Lower lobe of right lung (tissue), 2 donors: ENCODE data around the gene SMC1B. TPM values are rescaled to one million over a fixed set of nuclear protein-coding genes. Genes with fewer than 3 reads are reported as not detected.

Source experiments
- ATAC-seq, 2 donors: fragments of 200-7000 bp; cut with Tn5 transposase; one replicate each; pipeline ENCODE4 v1.9.1; 2020 to 2022; ENCODE audit warnings: mild to moderate bottlenecking in 2 of 2, moderate library complexity in 2 of 2
- DNase-seq: peaks from one replicate; pipeline ENCODE4 v3.0.0-alpha.2; 2020
- H3K27ac ChIP-seq: fragments of 200-600 bp; one replicate; pipeline ENCODE4 v1.8.0; 2022
- H3K27me3 ChIP-seq: fragments of 200-600 bp; one replicate; pipeline ENCODE4 v1.8.0; 2022; ENCODE audit warnings: low read depth
- H3K36me3 ChIP-seq: fragments of 200-600 bp; one replicate; pipeline ENCODE4 v1.8.0; 2022; ENCODE audit warnings: mild to moderate bottlenecking
- H3K4me1 ChIP-seq: fragments of 200-600 bp; one replicate; pipeline ENCODE4 v1.8.0; 2022
- H3K4me3 ChIP-seq: fragments of 200-600 bp; one replicate; pipeline ENCODE4 v1.8.0; 2022; ENCODE audit warnings: mild to moderate bottlenecking
- H3K9me3 ChIP-seq: fragments of 200-600 bp; one replicate; pipeline ENCODE4 v1.8.0; 2022
- CTCF ChIP-seq: fragments of 200-600 bp; IDR thresholded peaks from one replicate; pipeline ENCODE4 v1.8.0; 2022; ENCODE audit warnings: antibody characterized with exemption, mild to moderate bottlenecking
- intact Hi-C: fragments of 100-400 bp; cut with DNase I; formaldehyde crosslinking; loops from one replicate; pipeline ENCODE4 v1.11.0; 2022
- total RNA-seq: library from RNA; stranded (reverse); fragmentation: NEBNext Ultra II Directional; extraction: Animal tissue kit (Norgen Biotek cat#: 25700); gene quantifications from one replicate; pipeline ENCODE4 v1.2.1, GENCODE V29; 2021
- donor health status: DM: no; HTN: yes; CAD: no; lungs with severe emphysema.

SMC1B gene
- total RNA-seq, 1 donor from 2014 or later = not detected

DNA sequence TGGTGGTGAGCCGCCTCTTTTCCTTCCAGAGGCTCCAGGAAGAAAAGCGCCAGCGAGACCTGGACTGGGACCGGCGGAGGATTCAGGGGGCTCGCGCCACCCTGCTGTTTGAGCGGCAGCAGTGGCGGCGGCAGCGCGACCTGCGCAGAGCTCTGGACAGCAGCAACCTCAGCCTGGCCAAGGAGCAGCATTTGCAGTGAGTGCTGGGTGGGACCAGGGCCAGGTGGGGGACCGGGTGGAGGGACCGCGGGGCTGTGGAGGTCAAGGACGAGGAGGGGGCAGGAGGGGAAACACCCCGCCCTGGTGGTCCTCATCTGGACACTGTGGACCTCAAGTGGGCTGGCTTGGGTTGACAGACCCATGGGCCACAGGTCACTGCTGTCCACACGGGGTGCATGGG, 17.5 kb upstream of the SMC1B start:
- peaks cover 9% of the 10 kb centered on the region for H3K4me1 ChIP-seq
- ATAC-seq (no peak), DNase-seq (peak; percentile 30)
- no peak for TF ChIP-seq CTCF
- H3K4me3 ChIP-seq = no peak overlapping the region
- H3K9me3 ChIP-seq = no peaks in the 10 kb centered on the region
- no peaks in the 10 kb centered on the region for H3K36me3 ChIP-seq
- H3K27ac ChIP-seq = no peak overlapping the region
- H3K27me3 ChIP-seq = no peaks in the 10 kb centered on the region
- intact Hi-C loops = no loop called here

DNA sequence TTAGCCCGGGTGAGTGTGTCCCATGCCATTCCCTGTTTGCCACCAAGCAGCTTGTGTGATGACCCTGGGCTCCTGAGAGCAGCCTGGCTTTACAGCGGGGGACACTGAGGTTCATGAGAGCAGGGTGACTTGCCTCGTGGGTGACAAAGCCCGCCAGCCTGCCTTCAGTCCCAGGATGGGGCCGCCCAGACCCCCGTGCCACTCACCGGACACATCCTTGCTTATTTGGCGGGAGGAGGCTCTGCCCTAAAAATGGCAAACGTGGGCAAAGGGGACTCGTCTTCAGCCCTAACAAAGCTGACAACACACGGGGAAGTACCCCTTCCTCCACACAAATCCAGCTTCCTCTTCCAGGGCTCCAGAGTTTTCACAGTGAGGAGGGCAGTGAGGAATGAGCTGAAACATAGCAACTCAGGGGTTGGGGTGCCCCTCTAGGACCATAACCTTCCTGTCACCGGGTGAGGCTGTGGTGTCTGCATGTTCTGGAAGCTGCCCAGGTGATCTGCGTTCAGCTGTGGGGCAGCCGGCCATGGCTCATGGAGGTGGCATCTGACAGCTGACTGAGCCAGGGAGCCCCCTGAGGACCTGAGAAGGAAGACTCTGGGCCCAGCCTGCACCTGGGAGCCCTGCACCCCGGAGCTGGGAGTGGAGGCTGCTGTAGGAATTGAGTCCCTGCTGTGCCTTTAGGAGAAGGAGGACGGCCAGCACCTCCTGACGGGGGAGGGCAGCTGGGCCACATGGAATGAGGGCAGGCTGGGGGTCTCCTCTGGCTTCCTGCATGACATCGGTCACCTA, 16.8 kb upstream of the SMC1B start:
- H3K4me1 ChIP-seq = peaks cover 4% of the 10 kb centered on the region
- no peak overlapping the region for H3K4me3 ChIP-seq
- no peaks in the 10 kb centered on the region for H3K27me3 ChIP-seq
- ATAC-seq (no peak), DNase-seq (peak; percentile 31)
- TF ChIP-seq CTCF = no peak
- H3K36me3 ChIP-seq = no peaks in the 10 kb centered on the region
- intact Hi-C loops = no loop called here
- no peak overlapping the region for H3K27ac ChIP-seq
- no peaks in the 10 kb centered on the region for H3K9me3 ChIP-seq

GRCh38 chr22:45429424-45429823, 16.0 kb upstream of the SMC1B start:
- intact Hi-C loops = no loop called here
- ATAC-seq (no peak), DNase-seq (peak; percentile 42)
- H3K4me1 ChIP-seq = no peaks in the 10 kb centered on the region
- no peak for TF ChIP-seq CTCF
- H3K9me3 ChIP-seq = no peaks in the 10 kb centered on the region
- H3K27me3 ChIP-seq = no peaks in the 10 kb centered on the region
- no peak overlapping the region for H3K4me3 ChIP-seq
- no peaks in the 10 kb centered on the region for H3K36me3 ChIP-seq
- no peak overlapping the region for H3K27ac ChIP-seq

GRCh38 chr22:45428391-45429385, 15.3 kb upstream of the SMC1B start:
- Histone ChIP-seq H3K27me3 (no peaks in the 10 kb centered on the region), H3K36me3 (no peaks in the 10 kb centered on the region), H3K4me3 (no peak overlapping the region), H3K27ac (no peak overlapping the region), H3K4me1 (no peaks in the 10 kb centered on the region), H3K9me3 (no peaks in the 10 kb centered on the region)
- no peak for TF ChIP-seq CTCF
- DNase-seq = peak; percentile 24
- ATAC-seq = no peak
- intact Hi-C loops = no loop called here

- H3K27me3 ChIP-seq = no peaks in the 10 kb centered on the region
- H3K27ac ChIP-seq = no peak overlapping the region
- intact Hi-C loops = no loop called here
- no peak overlapping the region for H3K4me3 ChIP-seq
- no peaks in the 10 kb centered on the region for H3K36me3 ChIP-seq
- no peaks in the 10 kb centered on the region for H3K4me1 ChIP-seq
- ATAC-seq (no peak), DNase-seq (no peak)
- H3K9me3 ChIP-seq = no peaks in the 10 kb centered on the region
- TF ChIP-seq CTCF = no peak
Observed at GRCh38 chr22:45427114-45427513, 13.7 kb upstream of the SMC1B start.
